Measurements from ENCODE around the gene KCNJ6. TPM values are rescaled to one million over a fixed set of nuclear protein-coding genes. Genes with fewer than 3 reads are reported as not detected.

KCNJ6 gene
- total and polyA plus RNA-seq, 9 of the 15 experiments (the other 6 are each of a cell fraction or from before 2014, with no cell fraction given), result 0.06 to 0.21 (median 0.13) TPM; not detected in 1

DNA sequence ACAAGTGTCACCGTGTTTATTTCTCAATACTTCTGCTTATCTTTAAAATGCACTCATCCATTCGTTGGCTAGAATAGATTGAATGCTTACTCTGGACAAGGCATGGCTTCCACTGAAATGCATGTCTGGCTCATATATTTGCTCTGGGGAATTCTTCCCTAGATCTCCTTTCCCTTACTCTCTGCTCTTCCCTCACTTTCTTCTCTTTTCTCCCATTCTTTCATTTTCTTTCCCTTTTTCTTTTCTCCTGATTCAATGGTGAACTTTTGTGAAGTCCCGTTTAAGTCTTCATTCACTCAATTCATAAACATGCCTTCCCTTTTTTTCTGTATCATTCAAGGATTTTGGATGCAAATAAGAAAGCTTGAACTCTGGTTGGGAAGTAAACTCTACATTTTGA is 315.2 kb downstream of the KCNJ6 start (continued):
- no peak for TF ChIP-seq CAMTA2 (CRISPR knock-in tag; conservative IDR thresholded peaks at IDR 0.05)
- no peak for TF ChIP-seq TBL1XR1 (IDR thresholded peaks at IDR 0.05; ENCODE audit: low read length in 2 of 2)
- no peak for TF ChIP-seq KLF13 (tag; IDR thresholded peaks at IDR 0.05; ENCODE audit: borderline replicate concordance, low read depth)
- TF ChIP-seq ZFP30 (CRISPR knock-in tag; IDR thresholded peaks at IDR 0.05; ENCODE audit: borderline replicate concordance), result no peak
- TF ChIP-seq TEAD4 (IDR thresholded peaks at IDR 0.05; ENCODE audit: low read length), result no peak
- no peak for TF ChIP-seq TEAD4 (CRISPR knock-in tag; IDR thresholded peaks at IDR 0.05; ENCODE audit: borderline replicate concordance)
- TF ChIP-seq THRAP3 (IDR thresholded peaks at IDR 0.05; ENCODE audit: borderline replicate concordance), result no peak
- TF ChIP-seq PYGO2 (tag; IDR thresholded peaks at IDR 0.05), result no peak
- TF ChIP-seq JUNB (CRISPR knock-in tag; conservative IDR thresholded peaks at IDR 0.05), result no peak
- TF ChIP-seq HNRNPH1 (optimal IDR thresholded peaks at IDR 0.05; ENCODE audit: low read depth, low read length), result no peak

DNA sequence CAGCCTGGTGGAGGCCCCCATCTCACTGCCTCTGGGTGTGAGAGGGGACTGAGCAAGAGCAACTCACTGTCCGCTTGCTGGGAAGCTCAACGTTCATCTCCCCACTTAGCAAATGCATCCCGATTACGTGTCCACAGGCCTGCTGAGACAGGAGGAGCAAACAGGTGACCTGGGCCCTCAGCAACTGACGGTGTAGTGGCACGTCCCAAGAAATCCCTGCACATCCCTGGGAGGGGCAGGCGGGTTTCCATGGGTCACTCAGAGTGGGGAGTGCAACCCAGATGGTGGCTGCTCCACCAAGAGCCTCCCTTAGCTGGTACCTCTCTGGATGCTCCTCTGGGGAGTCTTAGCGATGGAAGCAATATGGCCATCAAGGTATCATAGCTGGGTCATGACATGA is 320.3 kb downstream of the KCNJ6 start:
- BruUV-seq (replicated peaks), result no TSS peak
- no peaks in the 10 kb centered on the region for H3K36me3 ChIP-seq (ENCODE audit: control insufficient read depth, insufficient read depth, low read length)
- no peak overlapping the region for H2AFZ ChIP-seq (ENCODE audit: low read depth, low read length)
- 9% methylated on average over 8 of the region's 8 CpGs for WGBS (ENCODE audit: insufficient coverage, low coverage, missing lambda C conversion rate)
- in situ Hi-C loops (cut with MboI), result no loop called here
- H3K9ac ChIP-seq (ENCODE audit: insufficient read depth in 1 of 2, low read depth in 2 of 2, low read length in 2 of 2), result no peak overlapping the region
- ATAC-seq, result no peak
- H3K4me2 ChIP-seq (ENCODE audit: insufficient read depth, low read length), result no peak overlapping the region
- intact Hi-C loops (cut with micrococcal nuclease), result no loop called here
- peaks cover 0 to 8% of the 10 kb centered on the region in 2 experiments; a peak in 3 of 5 replicates for H3K4me1 ChIP-seq (replicated peaks in 1 of 2; ENCODE audit: control insufficient read depth in 2 of 2, insufficient read depth in 2 of 2, low read length in 2 of 2)
- no peak overlapping the region for H3K4me3 ChIP-seq
- no peaks in the 10 kb centered on the region for H3K79me2 ChIP-seq (ENCODE audit: control insufficient read depth, insufficient read depth, low read length)
- no peak overlapping the region for H3K27ac ChIP-seq (ENCODE audit: extremely low read depth, low read depth, low read length)
- H3K9me1 ChIP-seq (ENCODE audit: control insufficient read depth, insufficient read depth, low read length), result no peaks in the 10 kb centered on the region
- DNase-seq (ENCODE audit: extremely low read depth in 1 of 4, low spot score in 3 of 4), result no peak
- H3K9me3 ChIP-seq (replicated peaks; ENCODE audit: control insufficient read depth, insufficient read depth, low read depth, low read length), result no peaks in the 10 kb centered on the region
- H4K20me1 ChIP-seq (replicated peaks; ENCODE audit: control insufficient read depth, insufficient read depth, low read length), result no peaks in the 10 kb centered on the region
- ChIA-PET CTCF (ENCODE audit: low intra/inter-chr PET ratio) (no interaction called here), POLR2A (interaction anchor here (0.7 to 2.2 kb wide), 4 partner anchors 10 to 27 kb away, joined by 3 to 10 read pairs (median 5); no protein-coding TSS in a partner anchor)
- H3K27me3 ChIP-seq (ENCODE audit: control insufficient read depth in 2 of 2, insufficient read depth in 2 of 2, low read length in 2 of 2), result peaks cover 32 to 44% of the 10 kb centered on the region in 2 experiments
- no peak for FAIRE-seq
- TF ChIP-seq, protein P1, sequence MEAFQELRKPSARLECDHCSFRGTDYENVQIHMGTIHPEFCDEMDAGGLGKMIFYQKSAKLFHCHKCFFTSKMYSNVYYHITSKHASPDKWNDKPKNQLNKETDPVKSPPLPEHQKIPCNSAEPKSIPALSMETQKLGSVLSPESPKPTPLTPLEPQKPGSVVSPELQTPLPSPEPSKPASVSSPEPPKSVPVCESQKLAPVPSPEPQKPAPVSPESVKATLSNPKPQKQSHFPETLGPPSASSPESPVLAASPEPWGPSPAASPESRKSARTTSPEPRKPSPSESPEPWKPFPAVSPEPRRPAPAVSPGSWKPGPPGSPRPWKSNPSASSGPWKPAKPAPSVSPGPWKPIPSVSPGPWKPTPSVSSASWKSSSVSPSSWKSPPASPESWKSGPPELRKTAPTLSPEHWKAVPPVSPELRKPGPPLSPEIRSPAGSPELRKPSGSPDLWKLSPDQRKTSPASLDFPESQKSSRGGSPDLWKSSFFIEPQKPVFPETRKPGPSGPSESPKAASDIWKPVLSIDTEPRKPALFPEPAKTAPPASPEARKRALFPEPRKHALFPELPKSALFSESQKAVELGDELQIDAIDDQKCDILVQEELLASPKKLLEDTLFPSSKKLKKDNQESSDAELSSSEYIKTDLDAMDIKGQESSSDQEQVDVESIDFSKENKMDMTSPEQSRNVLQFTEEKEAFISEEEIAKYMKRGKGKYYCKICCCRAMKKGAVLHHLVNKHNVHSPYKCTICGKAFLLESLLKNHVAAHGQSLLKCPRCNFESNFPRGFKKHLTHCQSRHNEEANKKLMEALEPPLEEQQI (IDR thresholded peaks at IDR 0.05), result no peak
- TF ChIP-seq, protein P2, sequence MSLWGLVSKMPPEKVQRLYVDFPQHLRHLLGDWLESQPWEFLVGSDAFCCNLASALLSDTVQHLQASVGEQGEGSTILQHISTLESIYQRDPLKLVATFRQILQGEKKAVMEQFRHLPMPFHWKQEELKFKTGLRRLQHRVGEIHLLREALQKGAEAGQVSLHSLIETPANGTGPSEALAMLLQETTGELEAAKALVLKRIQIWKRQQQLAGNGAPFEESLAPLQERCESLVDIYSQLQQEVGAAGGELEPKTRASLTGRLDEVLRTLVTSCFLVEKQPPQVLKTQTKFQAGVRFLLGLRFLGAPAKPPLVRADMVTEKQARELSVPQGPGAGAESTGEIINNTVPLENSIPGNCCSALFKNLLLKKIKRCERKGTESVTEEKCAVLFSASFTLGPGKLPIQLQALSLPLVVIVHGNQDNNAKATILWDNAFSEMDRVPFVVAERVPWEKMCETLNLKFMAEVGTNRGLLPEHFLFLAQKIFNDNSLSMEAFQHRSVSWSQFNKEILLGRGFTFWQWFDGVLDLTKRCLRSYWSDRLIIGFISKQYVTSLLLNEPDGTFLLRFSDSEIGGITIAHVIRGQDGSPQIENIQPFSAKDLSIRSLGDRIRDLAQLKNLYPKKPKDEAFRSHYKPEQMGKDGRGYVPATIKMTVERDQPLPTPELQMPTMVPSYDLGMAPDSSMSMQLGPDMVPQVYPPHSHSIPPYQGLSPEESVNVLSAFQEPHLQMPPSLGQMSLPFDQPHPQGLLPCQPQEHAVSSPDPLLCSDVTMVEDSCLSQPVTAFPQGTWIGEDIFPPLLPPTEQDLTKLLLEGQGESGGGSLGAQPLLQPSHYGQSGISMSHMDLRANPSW (CRISPR knock-in tag; IDR thresholded peaks at IDR 0.05), result no peak
- TF ChIP-seq ATF1 (CRISPR knock-in tag; IDR thresholded peaks at IDR 0.05) (no peak), ATF1 (tag; IDR thresholded peaks at IDR 0.05) (no peak), ILF3 (IDR thresholded peaks at IDR 0.05; ENCODE audit: borderline replicate concordance) (no peak), MCM3 (IDR thresholded peaks at IDR 0.05) (no peak), GTF2F1 (IDR thresholded peaks at IDR 0.05; ENCODE audit: low read depth, low read length) (no peak)

Data from K562 (cell line).